ENCODE measurements around the gene EXOC6B.

GRCh38 chr2:72278046-72278445 is 547.8 kb downstream of the EXOC6B start:
- TF ChIP-seq, protein P1, sequence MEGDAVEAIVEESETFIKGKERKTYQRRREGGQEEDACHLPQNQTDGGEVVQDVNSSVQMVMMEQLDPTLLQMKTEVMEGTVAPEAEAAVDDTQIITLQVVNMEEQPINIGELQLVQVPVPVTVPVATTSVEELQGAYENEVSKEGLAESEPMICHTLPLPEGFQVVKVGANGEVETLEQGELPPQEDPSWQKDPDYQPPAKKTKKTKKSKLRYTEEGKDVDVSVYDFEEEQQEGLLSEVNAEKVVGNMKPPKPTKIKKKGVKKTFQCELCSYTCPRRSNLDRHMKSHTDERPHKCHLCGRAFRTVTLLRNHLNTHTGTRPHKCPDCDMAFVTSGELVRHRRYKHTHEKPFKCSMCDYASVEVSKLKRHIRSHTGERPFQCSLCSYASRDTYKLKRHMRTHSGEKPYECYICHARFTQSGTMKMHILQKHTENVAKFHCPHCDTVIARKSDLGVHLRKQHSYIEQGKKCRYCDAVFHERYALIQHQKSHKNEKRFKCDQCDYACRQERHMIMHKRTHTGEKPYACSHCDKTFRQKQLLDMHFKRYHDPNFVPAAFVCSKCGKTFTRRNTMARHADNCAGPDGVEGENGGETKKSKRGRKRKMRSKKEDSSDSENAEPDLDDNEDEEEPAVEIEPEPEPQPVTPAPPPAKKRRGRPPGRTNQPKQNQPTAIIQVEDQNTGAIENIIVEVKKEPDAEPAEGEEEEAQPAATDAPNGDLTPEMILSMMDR (IDR thresholded peaks at IDR 0.05; ENCODE audit: borderline replicate concordance, extremely low read depth, low read length, poor library complexity, severe bottlenecking): no peak
- TF ChIP-seq EZH2 (IDR thresholded peaks at IDR 0.05; ENCODE audit: borderline replicate concordance, low read depth, low read length, severe bottlenecking): no peak
